Body of pancreas (tissue), 4 donors: Measurements from ENCODE around the gene FAM184B.

Experiments used
- POLR2A ChIP-seq, 3 donors: fragments of 450-650 bp; IDR thresholded peaks; one replicate each; pipeline ENCODE4 v1.6.1; 2016; ENCODE audit warnings: antibody characterized with exemption in 3 of 3, mild to moderate bottlenecking in 2 of 3
- TF ChIP-seq, protein P1 (sequence below), 7 experiments: fragments of 450-650 bp in 4 of 7; fragments of 200-600 bp in 3 of 7; sonication (generic) in 3 of 7; IDR thresholded peaks; one replicate each; pipeline ENCODE4 v1.5.1; 2016 to 2019; ENCODE audit warnings: antibody characterized with exemption in 7 of 7

DNA sequence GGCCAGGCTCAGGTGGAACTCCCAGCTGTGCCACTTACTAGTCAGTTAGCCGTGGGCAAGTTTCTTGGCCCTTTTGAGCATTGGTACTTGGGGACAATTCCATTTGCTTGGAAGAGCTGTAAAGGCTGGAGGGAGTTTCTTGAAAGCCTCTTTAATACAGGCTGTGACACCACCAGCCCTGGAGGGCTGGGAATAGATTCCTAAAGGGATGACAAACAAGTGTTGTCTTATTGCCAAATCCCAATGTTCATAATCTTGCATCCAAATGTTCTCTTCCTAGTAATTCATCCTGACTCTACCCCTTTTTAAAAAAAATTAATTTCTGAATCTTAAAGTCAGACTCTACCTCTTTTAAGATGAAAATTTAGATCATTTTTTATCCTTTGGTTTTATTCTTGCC is 181.6 kb downstream of the FAM184B start:
- TF ChIP-seq, protein P1, sequence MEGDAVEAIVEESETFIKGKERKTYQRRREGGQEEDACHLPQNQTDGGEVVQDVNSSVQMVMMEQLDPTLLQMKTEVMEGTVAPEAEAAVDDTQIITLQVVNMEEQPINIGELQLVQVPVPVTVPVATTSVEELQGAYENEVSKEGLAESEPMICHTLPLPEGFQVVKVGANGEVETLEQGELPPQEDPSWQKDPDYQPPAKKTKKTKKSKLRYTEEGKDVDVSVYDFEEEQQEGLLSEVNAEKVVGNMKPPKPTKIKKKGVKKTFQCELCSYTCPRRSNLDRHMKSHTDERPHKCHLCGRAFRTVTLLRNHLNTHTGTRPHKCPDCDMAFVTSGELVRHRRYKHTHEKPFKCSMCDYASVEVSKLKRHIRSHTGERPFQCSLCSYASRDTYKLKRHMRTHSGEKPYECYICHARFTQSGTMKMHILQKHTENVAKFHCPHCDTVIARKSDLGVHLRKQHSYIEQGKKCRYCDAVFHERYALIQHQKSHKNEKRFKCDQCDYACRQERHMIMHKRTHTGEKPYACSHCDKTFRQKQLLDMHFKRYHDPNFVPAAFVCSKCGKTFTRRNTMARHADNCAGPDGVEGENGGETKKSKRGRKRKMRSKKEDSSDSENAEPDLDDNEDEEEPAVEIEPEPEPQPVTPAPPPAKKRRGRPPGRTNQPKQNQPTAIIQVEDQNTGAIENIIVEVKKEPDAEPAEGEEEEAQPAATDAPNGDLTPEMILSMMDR (IDR thresholded peaks at IDR 0.05), result no peak
- TF ChIP-seq POLR2A (IDR thresholded peaks at IDR 0.05), result no peak
